NOMO-1 treated with DMSO at 0.1 percent for 48 hours (cell line): Measurements from ENCODE around the gene AOPEP.

ENCODE experiments used
- DNase-seq: peaks from one replicate; lab custom pipeline; 2025; ENCODE audit not compliant: unreplicated experiment; lab: John Stamatoyannopoulos, UW

The AOPEP gene

DNA sequence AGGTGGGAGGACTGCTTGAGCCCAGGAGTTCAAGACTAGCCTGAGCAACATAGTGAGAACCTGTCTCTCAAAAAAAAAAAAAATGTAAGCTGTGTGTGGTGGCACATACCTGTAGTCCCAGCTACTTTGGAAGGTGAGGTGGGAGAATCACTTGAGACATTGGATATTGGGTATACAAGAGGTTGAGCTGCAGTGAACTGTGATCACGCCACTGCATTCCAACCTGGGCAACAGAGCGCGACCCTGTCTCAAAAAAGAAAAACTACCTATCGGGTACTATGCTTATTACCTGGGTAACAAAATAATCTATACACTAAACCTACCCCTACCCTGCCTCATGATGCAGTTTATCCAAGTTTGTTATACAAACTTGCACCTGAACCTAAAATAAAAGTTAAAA, 64.9 kb downstream of the AOPEP start:
- no peak for DNase-seq

DNA sequence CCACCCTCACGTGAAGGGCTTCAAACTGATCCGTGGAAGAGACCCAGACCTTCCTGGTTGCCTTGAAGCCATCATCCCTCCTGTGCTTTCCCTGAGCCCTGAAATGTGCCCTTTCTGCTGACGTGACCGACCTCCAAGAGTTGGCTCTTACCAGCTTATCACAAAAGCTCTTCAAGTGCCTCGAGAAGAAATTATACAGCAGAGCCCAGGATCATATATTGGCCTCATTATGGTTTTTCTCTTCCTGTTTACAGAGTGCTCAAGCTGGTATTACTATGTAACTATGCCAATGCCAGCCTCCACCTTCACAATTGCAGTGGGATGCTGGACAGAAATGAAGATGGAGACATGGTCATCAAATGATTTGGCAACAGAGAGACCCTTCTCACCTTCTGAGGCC, 66.0 kb downstream of the AOPEP start:
- no peak for DNase-seq

DNA sequence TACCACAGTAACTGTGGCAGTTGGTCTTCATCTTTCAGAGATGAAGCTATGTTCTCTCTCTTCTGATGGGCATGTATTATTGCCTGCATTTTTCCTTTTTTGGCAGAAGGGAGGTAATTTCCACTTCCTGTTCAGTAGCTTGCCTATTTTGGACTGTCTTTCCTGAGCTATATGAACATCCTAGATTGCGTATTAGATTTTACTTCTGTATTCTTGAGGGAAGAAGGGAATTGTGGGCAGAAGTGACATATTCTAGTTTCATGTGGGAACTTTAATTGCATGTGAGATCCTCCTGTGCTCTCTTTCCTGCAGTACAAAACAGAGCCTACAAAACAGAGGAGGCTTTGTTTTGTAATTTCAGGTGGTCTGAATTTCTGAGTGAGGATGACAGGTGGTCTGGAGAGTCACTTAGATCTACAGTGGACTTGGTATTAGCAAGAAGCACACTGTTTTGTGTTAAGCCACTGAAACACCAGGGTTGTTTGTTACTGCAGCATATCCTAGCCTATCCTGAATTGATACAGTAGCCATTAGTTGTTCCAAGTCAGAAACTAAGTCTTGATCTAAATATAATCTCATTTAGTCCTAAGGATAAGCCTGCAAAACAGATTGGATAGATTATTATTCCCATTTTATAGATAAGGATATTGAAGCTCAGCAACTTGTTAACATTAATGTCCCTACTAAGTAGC, 68.1 kb downstream of the AOPEP start:
- DNase-seq = peak; percentile 14

DNA sequence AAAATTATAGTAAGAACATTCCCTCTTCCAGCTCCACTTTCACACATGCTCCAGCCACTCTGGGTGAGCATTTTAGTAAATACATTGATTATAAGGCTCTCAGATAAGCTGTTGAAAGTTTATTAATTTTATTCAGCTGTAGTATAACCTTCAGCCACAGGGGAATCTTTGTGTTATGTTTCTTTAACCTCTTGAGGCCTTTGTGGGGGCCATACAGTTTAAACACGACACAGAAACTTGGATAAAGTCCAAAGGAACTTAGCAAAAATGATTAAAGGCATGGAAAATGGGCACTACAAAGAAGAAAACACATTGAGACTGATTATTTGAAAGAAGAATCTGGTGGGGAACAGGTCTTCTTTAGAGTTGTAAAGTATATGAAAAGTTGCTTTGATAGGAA, 70.2 kb downstream of the AOPEP start:
- no peak for DNase-seq

DNA sequence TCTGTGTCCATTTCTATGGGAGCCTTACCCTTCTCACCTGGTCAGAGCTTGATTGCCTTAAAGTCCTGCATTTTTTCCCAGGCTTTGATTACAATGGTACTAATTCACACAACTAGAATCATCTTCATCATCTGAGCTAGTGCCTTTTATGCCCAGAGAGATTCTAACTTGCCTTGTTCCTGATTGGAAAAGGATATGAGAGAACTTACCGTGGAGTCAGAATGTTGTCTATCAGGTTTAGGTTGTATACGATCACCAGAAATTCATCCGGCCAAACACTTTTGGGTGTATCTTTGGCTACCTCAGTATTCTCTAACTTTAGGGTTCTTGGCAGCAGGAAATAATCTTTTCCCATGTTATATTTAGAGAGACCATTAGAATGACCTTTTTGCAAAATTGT, 71.7 kb downstream of the AOPEP start:
- DNase-seq = no peak

DNA sequence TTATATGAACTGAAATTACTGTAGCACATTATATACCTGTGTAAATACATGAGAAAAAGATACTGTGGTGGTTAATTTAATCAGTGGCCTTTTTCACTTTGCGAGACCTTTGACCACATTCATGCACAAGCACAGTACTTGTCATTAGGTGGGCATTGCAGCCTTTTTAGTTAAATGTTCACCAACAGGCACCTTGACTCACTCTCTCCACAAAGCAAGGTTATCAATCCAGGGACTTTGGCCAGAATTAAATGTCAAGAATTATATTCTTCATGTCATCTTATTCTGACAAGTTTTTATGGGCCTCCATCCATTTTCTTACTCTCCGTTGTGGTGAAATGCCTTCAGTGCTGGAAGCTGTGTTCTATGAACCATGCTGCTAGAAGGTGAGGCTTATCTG, 72.2 kb downstream of the AOPEP start:
- DNase-seq = no peak

DNA sequence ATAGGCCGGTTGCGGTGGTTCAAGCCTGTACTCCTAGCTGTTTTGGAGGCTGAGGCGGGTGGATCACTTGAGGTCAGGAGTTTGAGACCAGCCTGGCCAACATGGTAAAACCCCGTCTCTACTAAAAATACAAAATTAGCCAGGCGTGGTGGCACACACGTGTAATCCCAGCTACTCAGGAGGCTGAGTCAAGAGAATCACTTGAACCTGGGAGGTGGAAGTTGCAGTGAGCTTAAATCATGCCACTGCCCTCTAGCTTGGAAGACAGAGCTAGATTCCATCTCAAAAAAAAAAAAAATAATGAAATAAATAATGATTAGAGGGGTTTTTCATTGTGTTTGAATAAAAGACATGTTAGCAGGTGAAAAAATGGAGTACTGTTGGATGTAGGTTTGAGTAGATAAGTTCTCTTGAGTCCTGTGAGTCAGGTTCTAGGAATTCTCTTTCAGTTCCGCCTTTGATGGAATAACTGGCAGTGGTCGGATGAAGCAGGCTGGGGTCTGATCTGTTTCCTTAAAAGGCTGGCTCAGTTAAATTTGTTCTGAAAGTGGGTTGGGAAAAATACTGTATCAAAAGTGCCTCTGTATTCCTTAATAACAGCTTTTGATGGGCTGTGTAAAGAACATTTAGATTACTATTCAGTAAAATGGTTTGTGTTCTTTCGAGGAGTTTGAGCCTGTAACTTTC, 73.2 kb downstream of the AOPEP start:
- DNase-seq = no peak

DNA sequence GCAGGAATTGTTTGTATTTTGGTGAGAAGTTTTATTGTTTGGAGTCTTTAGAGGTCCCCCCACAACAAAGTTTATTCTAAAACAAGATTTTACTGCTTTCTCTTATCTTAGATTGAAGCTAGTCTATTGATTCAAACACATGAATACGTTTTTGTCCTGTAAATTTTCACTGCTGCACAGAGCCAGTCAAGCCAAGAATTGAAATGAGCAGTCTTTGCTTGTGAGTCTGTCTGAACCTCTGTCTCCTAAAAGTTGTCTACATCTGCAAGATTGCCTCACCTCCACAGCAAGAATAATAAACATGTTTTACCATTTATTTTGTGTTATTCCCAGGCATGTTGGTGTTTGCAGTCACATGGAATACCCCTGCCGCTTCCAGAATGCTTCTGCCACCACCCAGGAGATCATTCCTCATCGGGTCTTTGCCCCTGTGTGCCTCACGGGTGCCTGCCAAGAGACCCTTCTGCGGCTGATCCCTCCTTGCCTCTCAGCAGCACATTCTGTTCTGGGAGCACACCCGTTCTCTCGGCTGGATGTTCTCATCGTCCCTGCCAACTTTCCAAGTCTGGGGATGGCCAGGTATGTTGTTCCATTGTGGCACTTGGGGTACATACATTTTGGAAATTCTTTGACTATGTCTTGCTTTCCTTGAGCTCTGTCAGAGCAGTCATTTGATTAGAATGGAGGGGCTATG, 74.1 kb downstream of the AOPEP start:
- DNase-seq = no peak

DNA sequence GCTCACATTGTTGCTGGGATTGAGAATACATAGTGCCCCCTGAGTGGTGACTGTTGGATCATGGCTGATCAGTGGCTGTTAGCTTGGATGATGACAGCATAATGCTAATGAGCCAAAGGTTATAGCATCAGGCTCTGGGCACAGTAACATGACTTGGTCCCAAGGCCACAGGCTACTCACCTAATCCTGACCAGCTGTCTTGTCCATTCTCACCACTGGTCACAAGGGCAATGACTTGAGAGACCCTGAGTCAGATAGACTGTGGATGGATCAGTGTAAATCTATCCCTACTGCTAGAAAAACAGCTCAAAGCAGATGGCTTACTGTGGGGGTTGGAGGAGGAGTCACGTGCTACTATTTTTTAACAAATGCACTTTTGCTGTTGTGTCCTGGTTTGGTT, 74.7 kb downstream of the AOPEP start:
- DNase-seq = no peak

DNA sequence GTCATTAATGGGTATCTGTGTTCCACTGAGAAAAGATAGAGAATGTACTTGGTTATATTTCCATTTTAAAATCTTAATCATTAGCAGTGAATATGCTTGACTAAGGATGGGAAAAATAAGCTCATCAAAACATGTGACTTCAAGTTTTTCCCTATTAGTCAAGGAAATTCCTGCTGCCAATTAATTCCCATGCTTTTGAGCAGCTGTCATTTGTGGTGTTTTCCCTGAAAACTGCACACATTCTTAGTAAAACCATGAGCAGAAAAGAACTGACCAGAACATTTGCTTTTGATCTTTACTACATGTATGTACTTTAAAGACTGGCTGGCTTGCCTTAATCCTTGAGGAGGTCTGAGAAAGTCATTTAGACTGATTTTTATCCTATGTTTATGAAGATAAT, 75.2 kb downstream of the AOPEP start:
- no peak for DNase-seq

DNA sequence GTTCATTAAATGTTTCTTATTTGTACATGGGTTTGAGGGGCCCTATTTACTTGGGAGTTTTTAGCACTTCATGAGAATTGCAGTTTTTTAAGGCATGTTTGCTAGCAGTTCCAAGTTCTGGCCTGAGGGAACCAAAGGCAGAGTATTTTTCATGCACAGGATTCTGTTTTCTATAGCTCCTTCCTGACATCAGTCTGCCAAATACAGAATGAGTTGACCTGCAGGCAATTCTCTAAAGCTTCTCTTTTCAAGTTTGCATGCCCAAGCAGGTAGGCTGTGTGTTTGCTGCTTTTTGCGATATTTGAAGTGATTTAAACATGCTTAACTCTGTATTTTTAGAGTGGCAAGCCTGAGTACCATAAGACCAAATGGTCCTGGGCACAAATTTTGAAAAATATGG, 75.8 kb downstream of the AOPEP start:
- no peak for DNase-seq

DNA sequence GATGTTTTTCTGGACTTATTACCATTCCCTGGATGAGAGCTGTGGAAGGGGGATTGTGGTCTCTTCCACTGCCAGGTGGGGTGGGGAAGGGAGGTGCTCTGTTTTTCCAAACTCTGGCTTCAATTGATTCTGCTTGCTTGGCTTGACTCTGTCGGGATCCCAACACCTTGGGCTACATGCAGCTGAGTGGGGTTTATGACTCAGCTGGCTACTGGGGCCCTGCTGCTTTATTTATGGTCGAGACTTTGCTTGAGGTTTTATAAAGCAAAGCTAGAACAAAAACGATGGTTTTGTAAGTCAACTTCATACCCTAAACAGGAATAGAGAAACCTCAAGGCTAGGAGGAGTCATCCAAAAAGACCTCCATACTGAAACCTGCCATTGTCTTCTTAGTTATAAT, 76.3 kb downstream of the AOPEP start:
- peak; percentile 55 for DNase-seq

DNA sequence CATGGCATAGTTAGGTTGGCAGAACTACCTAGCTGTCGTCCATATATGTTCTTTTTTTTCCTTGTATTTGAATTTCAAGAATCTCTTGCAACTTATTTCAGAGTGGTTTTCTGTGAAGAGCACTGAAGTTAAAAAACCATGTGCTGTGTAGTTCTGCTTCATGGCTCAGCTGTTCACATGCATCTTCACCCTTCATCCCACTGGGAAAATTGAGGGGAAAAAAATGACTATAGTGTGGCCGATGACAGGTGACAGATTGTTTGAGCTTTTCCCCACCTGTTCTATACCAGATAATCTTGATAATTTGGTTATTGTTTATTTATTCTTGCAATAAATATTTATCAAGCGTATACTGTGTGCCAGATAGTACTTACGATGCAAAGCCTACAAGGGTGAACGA, 77.8 kb downstream of the AOPEP start:
- DNase-seq = no peak

DNA sequence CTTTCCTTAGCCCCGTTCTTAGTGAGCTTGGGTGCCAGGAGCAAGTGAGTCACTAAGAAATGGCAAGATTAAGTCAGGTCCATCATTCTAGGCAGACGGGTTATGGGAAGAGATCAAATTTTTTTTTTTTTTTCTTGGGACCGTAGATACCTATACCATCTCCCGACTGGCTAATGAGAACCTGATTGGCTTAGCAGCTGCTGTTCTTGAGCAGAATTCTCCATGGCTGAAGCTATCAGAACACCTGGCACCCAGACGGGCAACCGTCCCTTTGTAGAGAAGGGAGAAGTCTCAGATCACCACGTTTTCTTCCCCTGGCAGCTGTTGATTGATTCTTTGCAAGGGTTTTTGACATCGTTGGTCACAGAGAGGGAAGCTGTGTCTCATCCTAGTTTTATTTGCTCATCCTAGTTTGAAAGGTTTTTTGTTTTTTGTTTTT, 78.6 kb downstream of the AOPEP start:
- peak; percentile 71 for DNase-seq

DNA sequence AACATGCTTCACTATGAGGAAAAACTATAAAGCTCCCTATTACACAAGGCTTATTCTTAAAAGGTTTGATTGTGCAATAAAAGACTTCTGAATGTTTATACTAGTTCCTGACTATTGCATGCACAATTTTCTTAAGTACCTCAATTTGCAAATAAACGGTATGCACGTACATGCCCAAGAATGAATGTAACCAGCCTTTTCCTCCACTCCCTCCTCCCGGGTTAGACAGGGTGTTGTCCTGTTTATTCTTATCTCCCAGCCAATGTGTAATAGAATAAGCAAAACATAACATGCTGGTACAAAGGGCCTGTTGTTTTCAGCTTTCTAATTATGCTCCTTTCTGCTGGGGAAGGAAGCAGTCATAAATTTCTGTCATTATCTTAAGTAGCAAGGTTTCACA, 79.1 kb downstream of the AOPEP start:
- DNase-seq = peak; percentile 84

DNA sequence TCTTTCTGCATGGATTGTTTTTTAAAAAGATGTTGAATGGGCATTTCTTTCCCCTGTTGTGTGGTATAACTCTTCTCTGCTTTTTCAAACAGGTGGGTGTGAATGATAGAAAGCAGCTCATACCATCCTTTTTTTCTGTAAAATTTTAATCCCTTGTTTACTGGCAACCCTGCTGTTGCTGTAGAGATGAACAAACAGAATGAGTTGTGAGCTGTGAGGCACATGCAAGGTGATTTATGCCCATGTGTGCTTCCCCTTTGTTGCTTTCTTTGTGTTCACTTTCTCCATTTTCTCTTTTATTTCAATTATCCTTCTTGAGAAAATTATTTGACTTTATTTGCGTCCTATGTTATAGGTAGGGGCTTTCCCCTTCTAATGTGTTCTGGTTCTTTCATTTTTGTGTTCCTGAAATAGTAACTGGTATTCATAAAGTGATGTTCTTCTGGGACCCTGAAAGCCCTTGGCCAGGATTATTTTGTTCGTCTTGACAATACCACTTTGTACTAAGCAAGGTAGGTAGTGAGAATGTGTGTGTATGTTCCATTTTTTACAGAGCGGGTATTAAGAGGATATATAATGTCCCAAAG, 79.9 kb downstream of the AOPEP start:
- peak; percentile 59 for DNase-seq

DNA sequence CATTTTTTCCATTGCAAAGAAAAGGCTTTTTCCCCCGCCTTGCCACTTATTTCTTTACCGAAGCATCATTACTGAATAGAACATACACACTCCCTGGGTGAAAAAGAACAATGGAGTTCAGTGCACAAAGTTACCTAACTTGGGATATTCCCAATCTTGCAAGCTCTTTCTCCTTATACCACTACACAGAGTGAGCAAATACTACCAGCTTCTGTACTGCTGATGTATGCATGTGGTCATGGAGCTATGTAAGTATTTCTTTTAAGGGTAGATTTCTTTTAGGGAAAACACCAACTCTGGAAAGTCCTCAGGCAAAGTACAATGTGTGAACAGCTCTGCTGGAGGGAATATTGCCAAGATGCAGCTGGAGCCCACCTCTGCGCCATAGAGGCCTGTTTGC, 81.1 kb downstream of the AOPEP start:
- no peak for DNase-seq

DNA sequence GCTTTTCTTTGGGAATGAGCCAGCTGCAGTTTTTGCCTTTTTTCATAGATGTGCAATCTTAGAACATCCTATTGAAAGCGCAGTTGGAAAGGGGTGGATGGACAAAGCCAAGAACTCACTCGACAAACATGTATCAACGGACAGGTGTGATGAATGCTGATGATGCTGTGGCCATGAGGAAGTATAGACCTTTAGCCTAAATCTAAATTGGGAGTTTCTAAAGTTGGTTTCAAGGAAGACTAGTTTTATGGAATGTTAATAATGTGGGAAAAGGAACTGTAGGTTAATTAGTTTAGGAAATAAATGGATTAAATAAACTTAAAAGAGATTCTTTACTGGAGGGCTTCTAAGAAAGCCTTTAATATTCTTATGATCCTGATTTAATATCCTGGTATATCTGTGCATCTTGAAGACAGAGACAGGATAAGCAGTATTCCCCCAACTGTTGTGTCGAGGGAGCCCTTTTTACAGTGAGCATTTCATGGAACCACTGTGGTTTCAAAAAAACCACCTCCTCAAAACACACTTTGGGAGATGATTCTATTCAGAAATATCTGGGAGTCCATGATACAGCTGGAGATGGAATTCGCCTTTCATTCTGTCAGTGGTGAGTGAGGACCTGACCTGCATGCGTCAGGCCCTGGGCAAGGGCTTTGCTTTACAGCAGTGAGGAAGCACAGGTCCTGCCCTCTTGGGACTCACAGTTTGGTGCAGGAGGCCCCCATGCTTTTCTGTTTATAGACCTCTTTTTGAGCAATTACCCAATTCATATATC, 82.6 kb downstream of the AOPEP start:
- DNase-seq = no peak

DNA sequence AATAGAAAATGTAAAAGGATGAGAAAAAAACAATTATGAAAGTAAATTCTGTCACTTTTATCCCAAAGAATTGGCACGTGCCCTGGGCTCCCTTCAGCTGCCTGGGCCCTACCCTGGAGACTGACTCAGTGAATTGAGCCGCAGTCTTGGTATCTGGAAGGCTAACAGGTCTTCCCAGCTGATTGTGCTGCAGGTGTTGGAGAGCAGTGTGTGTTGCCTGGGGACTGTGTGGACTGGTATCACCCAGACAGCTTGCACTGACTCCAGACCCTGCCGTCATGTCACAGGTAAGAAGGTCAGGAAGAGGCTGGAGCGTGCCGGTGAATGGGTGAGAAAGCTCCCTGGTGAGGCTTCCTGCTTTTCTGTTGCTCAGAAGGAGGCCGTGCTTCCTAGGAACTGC, 83.3 kb downstream of the AOPEP start:
- no peak for DNase-seq

DNA sequence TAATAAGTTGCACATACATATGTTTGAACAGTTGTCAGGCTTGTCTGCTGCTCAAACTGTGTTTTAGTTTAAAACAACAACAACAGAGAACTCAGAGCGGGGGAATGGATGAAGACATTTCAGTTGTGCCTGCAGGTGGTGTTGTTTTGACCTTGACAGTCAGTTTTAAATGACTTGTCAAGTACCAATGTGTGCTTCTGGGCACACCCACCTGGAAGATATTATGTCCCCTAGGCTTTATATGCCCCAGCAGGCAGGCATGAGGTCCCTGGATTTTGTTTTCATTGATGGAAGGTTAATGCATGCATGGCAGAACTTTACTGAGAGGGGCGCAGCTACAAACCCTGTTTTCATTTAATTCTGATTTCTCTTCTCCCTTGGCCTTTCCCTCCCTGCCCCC, 84.6 kb downstream of the AOPEP start:
- DNase-seq = no peak

DNA sequence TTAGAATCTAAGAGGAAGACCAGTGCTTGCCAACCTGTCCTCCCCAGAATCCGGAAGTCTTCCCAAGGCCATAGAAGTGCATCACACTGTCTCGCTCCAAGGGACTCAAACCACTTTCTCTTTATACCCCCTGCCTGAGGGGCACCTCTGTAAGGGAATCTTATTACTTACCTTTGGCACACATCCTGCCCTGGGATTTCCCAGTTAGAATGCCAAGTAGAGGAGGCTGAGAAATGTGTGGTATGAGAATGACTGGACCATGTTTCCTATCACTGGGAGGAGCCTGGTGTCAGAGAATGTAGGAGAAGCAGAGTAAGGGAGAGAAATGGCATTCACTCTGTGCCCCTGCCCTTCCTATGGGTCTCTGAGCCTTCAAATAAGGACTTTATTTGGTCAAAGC, 85.8 kb downstream of the AOPEP start:
- no peak for DNase-seq
